ENCODE results near the gene TPRA1. TPM values are rescaled to one million over a fixed set of nuclear protein-coding genes. Genes with fewer than 3 reads are reported as not detected.

The TPRA1 gene
- total and polyA plus RNA-seq, 9 of the 15 experiments (the other 6 are each of a cell fraction or from before 2014, with no cell fraction given) = 0.66 to 21.5 (median 11.1) TPM

GRCh38 chr3:127565711-127566110, 24.8 kb downstream of the TPRA1 start:
- intact Hi-C loops (cut with micrococcal nuclease) (no loop called here), in situ Hi-C loops (cut with MboI) (no loop called here)
- POLR2A ChIA-PET = interaction anchor here (0.6 to 1.0 kb wide), 3 partner anchors 14 to 37 kb away, joined by 3 read pairs; no protein-coding TSS in a partner anchor
- H2AFZ ChIP-seq (ENCODE audit: low read depth, low read length) = 0 out of 2 replicates have a peak overlapping the region, but pooled peaks have one; percentile 45
- DNase-seq (ENCODE audit: extremely low read depth in 1 of 4, low spot score in 3 of 4) (peak in 3 of 4 experiments; percentile 40 to 52 (median 50)), FAIRE-seq (no peak), ATAC-seq (peak; percentile 67)
- no peaks in the 10 kb centered on the region for H3K9me1 ChIP-seq (ENCODE audit: control insufficient read depth, insufficient read depth, low read length)
- no TSS peak for BruUV-seq (replicated peaks)
- peaks cover 0 to 37% of the 10 kb centered on the region in 2 experiments; a peak in 2 of 5 replicates for H3K27me3 ChIP-seq (ENCODE audit: control insufficient read depth in 2 of 2, insufficient read depth in 2 of 2, low read length in 2 of 2)
- 4% methylated on average over 7 of the region's 7 CpGs for WGBS (ENCODE audit: insufficient coverage, low coverage, missing lambda C conversion rate)
- CTCF ChIA-PET (ENCODE audit: low intra/inter-chr PET ratio) = no interaction called here
- no peak overlapping the region for H3K4me3 ChIP-seq
- no peaks in the 10 kb centered on the region for H3K4me1 ChIP-seq (replicated peaks in 1 of 2; ENCODE audit: control insufficient read depth in 2 of 2, insufficient read depth in 2 of 2, low read length in 2 of 2)
- H3K27ac ChIP-seq (ENCODE audit: extremely low read depth, low read depth, low read length) = no peak overlapping the region
- H3K36me3 ChIP-seq (ENCODE audit: control insufficient read depth, insufficient read depth, low read length) = no peaks in the 10 kb centered on the region
- H3K9me3 ChIP-seq (replicated peaks; ENCODE audit: control insufficient read depth, insufficient read depth, low read depth, low read length) = no peaks in the 10 kb centered on the region
- H3K4me2 ChIP-seq (ENCODE audit: insufficient read depth, low read length) = no peak overlapping the region; the same call in 1 of the 2 replicates
- H4K20me1 ChIP-seq (replicated peaks; ENCODE audit: control insufficient read depth, insufficient read depth, low read length) = no peaks in the 10 kb centered on the region
- TF ChIP-seq USF1 (CRISPR knock-in tag; IDR thresholded peaks at IDR 0.05) (peak; percentile 67), TEAD2 (tag; IDR thresholded peaks at IDR 0.05) (no peak), USF2 (CRISPR knock-in tag; IDR thresholded peaks at IDR 0.05) (peak; percentile 66), GABPA (tag; conservative IDR thresholded peaks at IDR 0.05; ENCODE audit: low read depth) (no peak), NRF1 (conservative IDR thresholded peaks at IDR 0.05 in 1 of 2, IDR thresholded peaks at IDR 0.05 in 1 of 2) (peak; percentile 9 to 15; a peak in 1 of 4 replicates), RAD51 (IDR thresholded peaks at IDR 0.05; ENCODE audit: borderline replicate concordance, low read depth) (0 out of 2 replicates have a peak, but pooled peaks have one; percentile 13)
- no peaks in the 10 kb centered on the region for H3K79me2 ChIP-seq (ENCODE audit: control insufficient read depth, insufficient read depth, low read length)
- 0 out of 4 replicates have a peak overlapping the region, but pooled peaks of 1 of the 2 experiments have one; percentile 35 for H3K9ac ChIP-seq (ENCODE audit: insufficient read depth in 1 of 2, low read depth in 2 of 2, low read length in 2 of 2)
